Chondrocyte (in vitro differentiated cells): Measurements from ENCODE around the gene CHMP3. TPM values are rescaled to one million over a fixed set of nuclear protein-coding genes. Genes with fewer than 3 reads are reported as not detected.

Experiments
- DNase-seq: peaks from one replicate; pipeline ENCODE4 v3.0.0; 2021; ENCODE audit warnings: mixed read lengths, low spot score
- H3K27ac Mint-ChIP-seq: one replicate; pipeline ENCODE4 v1.8.0; 2021; ENCODE audit warnings: mild to moderate bottlenecking, moderate library complexity, mixed read lengths; ENCODE audit not compliant: unreplicated experiment
- H3K27me3 Mint-ChIP-seq: 2 replicates; pipeline ENCODE4 v1.8.0; 2021; ENCODE audit warnings: low read depth, mixed read lengths
- H3K36me3 Mint-ChIP-seq: 2 replicates; pipeline ENCODE4 v1.8.0; 2021; ENCODE audit warnings: low read depth, mixed read lengths
- H3K4me1 Mint-ChIP-seq: 2 replicates; pipeline ENCODE4 v1.8.0; 2021; ENCODE audit warnings: low read depth, mild to moderate bottlenecking, mixed read lengths
- H3K4me3 Mint-ChIP-seq: one replicate; pipeline ENCODE4 v1.8.0; 2021; ENCODE audit warnings: mild to moderate bottlenecking, moderate library complexity, mixed read lengths; ENCODE audit not compliant: unreplicated experiment
- H3K9me3 Mint-ChIP-seq: 2 replicates; pipeline ENCODE4 v1.8.0; 2021; ENCODE audit warnings: low read depth, mixed read lengths
- CTCF ChIP-seq: fragments of 200-600 bp; sonication (generic); IDR thresholded peaks from 2 replicates; pipeline ENCODE4 v1.5.0; 2021; ENCODE audit warnings: antibody characterized with exemption, mild to moderate bottlenecking, moderate library complexity
- long read RNA-seq: library from polyadenylated mRNA; stranded (forward); transcript quantifications from one replicate; pipeline ENCODE4 v2.0.0, GENCODE V29; 2021
- total RNA-seq: library from RNA; stranded (reverse); gene quantifications from 3 replicates; pipeline ENCODE4 v1.2.1, GENCODE V29; 2021

CHMP3 gene
- 106 to 111 TPM (median 109 TPM) in 3 replicates for total RNA-seq
- long read RNA-seq, transcript CHMP3-201 (6 exons, 3,171 nt), result major isoform, 125 of 158 reads
- long read RNA-seq, transcript CHMP3-203 (5 exons, 1,099 nt), result minor isoform, 6 of 158 reads
- long read RNA-seq, partial matches to known transcripts, result 1 of 158 reads
- long read RNA-seq, other reads (novel, unspliced or antisense), result 26 of 158 reads

- Mint-ChIP-seq H3K36me3 (no peaks in the 10 kb centered on the region), H3K4me3 (peak within 1 kb of the TSS; percentile 89), H3K27ac (peak within 1 kb of the TSS; percentile 99), H3K27me3 (no peaks in the 10 kb centered on the region), H3K9me3 (peaks cover 5% of the 10 kb centered on the region), H3K4me1 (peaks cover 26% of the 10 kb centered on the region)
- no peak for TF ChIP-seq CTCF
- DNase-seq, result peak; percentile 99
Measured at GRCh38 chr2:86562922-86563649, at the start of gene CHMP3. Gene CHMP3, minus strand, starts transcription at chr2:86563443. Its CDS starts 95 bp downstream, at chr2:86563348.

GRCh38 chr2:86610871-86611270 lies 47.6 kb upstream of the CHMP3 start:
- no peaks in the 10 kb centered on the region for H3K9me3 Mint-ChIP-seq
- H3K4me1 Mint-ChIP-seq, result no peaks in the 10 kb centered on the region
- no peak for TF ChIP-seq CTCF
- no peak for DNase-seq
- no peak overlapping the region for H3K4me3 Mint-ChIP-seq
- no peak overlapping the region for H3K27ac Mint-ChIP-seq
- H3K36me3 Mint-ChIP-seq, result peaks cover 34% of the 10 kb centered on the region
- no peaks in the 10 kb centered on the region for H3K27me3 Mint-ChIP-seq

- no peak for TF ChIP-seq CTCF
- Mint-ChIP-seq H3K4me3 (no peak overlapping the region), H3K36me3 (peaks cover 47% of the 10 kb centered on the region), H3K4me1 (no peaks in the 10 kb centered on the region), H3K27me3 (no peaks in the 10 kb centered on the region), H3K9me3 (no peaks in the 10 kb centered on the region), H3K27ac (no peak overlapping the region)
- no peak for DNase-seq
Measured at GRCh38 chr2:86608832-86609410, 45.7 kb upstream of the CHMP3 start.

- no peak for TF ChIP-seq CTCF
- peaks cover 34% of the 10 kb centered on the region for H3K36me3 Mint-ChIP-seq
Measured at GRCh38 chr2:86603905-86604304, 40.7 kb upstream of the CHMP3 start.

GRCh38 chr2:86598966-86599365 lies 35.7 kb upstream of the CHMP3 start:
- Mint-ChIP-seq H3K27me3 (peaks cover 3% of the 10 kb centered on the region), H3K4me3 (no peak overlapping the region), H3K4me1 (no peaks in the 10 kb centered on the region), H3K27ac (no peak overlapping the region), H3K36me3 (peaks cover 8% of the 10 kb centered on the region), H3K9me3 (peaks cover 2% of the 10 kb centered on the region)
- no peak for TF ChIP-seq CTCF
- no peak for DNase-seq

More at GRCh38 chr2:86603905-86604304, 40.7 kb upstream of the CHMP3 start:
- no peak overlapping the region for H3K4me3 Mint-ChIP-seq
- H3K9me3 Mint-ChIP-seq, result no peaks in the 10 kb centered on the region
- H3K27ac Mint-ChIP-seq, result no peak overlapping the region
- no peaks in the 10 kb centered on the region for H3K27me3 Mint-ChIP-seq
- no peaks in the 10 kb centered on the region for H3K4me1 Mint-ChIP-seq
- DNase-seq, result no peak
